Measurements from ENCODE around the gene GID8.

GID8 gene

DNA sequence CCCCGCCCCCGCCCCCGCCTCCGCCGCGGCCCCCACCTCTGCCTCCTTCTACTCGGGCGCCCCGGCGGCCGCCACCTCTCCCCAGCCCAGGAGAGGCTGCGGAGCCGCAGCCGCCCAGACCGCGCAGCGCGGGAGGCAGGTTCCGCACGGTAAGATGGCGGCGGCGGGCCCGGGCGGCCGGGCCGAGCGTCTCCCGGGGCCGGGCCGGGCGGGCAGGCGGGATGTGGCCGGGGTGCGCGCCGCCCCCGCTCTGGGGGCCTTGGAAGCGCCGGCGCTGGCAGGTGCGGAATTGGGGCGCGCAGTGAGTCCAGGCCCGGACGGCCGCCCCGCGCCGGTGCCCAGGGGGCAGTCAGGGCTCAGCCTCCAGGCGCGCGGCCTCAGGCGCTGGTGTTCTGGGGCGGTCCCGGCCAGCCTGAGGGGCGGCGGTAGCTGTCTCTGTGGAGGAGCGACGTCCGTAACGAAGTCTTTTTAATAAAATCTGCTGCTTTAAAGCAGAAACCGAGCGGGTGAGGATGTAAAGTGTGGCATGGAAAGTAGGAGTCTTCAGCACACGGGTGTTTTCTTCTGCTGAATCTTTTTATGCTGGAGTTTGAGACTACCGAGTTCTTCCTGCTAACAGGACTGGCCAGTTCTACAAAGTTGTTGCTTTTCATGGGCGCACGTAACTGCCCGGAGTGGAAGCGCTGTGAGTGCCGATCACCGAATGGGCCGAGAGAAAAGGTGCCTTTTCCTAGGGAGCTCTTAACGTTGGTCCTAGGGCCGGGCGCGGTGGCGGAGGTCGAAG is at the start of gene GID8:
GID8 (plus strand) TSS at position 43 of the 784 bp plus-strand sequence. CDS start 3,356 bp downstream, outside the sequence.
- Histone ChIP-seq H3K4me3 (ENCODE audit: low read length) (peak within 1 kb of the TSS; percentile 91), H3K27ac (ENCODE audit: low read length) (no peak within 1 kb of the TSS), H3K27me3 (ENCODE audit: control insufficient read depth, insufficient read depth, low read length) (no peaks in the 10 kb centered on the region), H3K4me1 (ENCODE audit: control insufficient read depth, insufficient read depth, low read length) (peaks cover 8% of the 10 kb centered on the region), H3K36me3 (ENCODE audit: control insufficient read depth, insufficient read depth, low read length) (peaks cover 19% of the 10 kb centered on the region), H3K9me3 (ENCODE audit: control insufficient read depth, insufficient read depth, low read length) (no peaks in the 10 kb centered on the region)
- WGBS (ENCODE audit: insufficient coverage, insufficient read length), result no CpG with 5 or more reads among the region's 79 CpGs
- no peak for DNase-seq (ENCODE audit: low read depth, low spot score)

DNA sequence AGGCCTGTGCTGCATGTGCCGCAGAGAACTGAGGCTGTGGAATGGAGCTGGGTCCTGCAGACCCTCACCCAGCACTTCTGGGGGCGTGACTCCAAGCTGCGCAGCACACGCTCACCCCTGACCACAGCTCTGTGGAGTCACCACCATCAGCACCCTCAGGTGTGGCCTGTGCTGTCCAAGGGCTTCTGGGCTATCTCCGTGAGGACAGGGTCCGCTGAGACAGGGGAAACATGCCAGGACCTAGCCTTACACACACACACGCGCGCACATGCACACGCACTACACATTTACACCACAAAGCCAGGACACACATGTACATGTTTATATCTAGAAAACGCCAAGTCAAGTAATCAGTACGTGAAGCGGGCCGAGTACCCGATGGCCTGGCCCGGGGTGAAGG is 49.5 kb upstream of the GID8 start:
- peaks cover 3% of the 10 kb centered on the region; the same call in 1 of the 2 replicates for H3K4me1 ChIP-seq (ENCODE audit: control insufficient read depth, insufficient read depth, low read length)
- H3K36me3 ChIP-seq (ENCODE audit: control insufficient read depth, insufficient read depth, low read length), result peaks cover 43% of the 10 kb centered on the region
- DNase-seq (ENCODE audit: low read depth, low spot score), result no peak
- WGBS (ENCODE audit: insufficient coverage, insufficient read length), result no CpG with 5 or more reads among the region's 16 CpGs
- no peaks in the 10 kb centered on the region for H3K27me3 ChIP-seq (ENCODE audit: control insufficient read depth, insufficient read depth, low read length)
- no peaks in the 10 kb centered on the region for H3K9me3 ChIP-seq (ENCODE audit: control insufficient read depth, insufficient read depth, low read length)
- no peak overlapping the region for H3K4me3 ChIP-seq (ENCODE audit: low read length)
- H3K27ac ChIP-seq (ENCODE audit: low read length), result no peak overlapping the region

DNA sequence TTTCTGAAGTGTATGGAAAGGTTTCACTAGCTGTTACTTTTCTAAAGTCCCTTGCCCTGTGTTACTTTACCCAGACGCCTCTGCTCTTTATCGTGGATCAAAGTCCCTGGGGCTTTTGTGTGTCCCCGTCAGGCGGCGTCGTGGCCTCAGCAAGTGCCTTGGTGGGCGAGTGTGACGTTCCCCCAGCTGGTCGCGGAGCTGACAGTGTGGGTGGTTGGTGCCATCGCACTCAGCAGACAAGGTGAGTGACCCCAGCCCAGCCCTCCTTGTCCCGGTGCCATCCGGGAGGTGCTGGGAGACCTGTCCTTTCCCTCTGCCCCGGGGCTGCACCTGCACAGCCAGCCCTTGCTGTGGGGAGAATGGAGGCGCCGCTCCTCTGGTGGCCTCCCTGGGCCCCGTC is 49.0 kb upstream of the GID8 start:
- WGBS (ENCODE audit: insufficient coverage, insufficient read length), result no CpG with 5 or more reads among the region's 17 CpGs
- no peak for DNase-seq (ENCODE audit: low read depth, low spot score)
- Histone ChIP-seq H3K9me3 (ENCODE audit: control insufficient read depth, insufficient read depth, low read length) (no peaks in the 10 kb centered on the region), H3K4me1 (ENCODE audit: control insufficient read depth, insufficient read depth, low read length) (peaks cover 3% of the 10 kb centered on the region; the same call in 1 of the 2 replicates), H3K36me3 (ENCODE audit: control insufficient read depth, insufficient read depth, low read length) (peaks cover 47% of the 10 kb centered on the region), H3K27ac (ENCODE audit: low read length) (no peak overlapping the region), H3K27me3 (ENCODE audit: control insufficient read depth, insufficient read depth, low read length) (no peaks in the 10 kb centered on the region), H3K4me3 (ENCODE audit: low read length) (no peak overlapping the region)

DNA sequence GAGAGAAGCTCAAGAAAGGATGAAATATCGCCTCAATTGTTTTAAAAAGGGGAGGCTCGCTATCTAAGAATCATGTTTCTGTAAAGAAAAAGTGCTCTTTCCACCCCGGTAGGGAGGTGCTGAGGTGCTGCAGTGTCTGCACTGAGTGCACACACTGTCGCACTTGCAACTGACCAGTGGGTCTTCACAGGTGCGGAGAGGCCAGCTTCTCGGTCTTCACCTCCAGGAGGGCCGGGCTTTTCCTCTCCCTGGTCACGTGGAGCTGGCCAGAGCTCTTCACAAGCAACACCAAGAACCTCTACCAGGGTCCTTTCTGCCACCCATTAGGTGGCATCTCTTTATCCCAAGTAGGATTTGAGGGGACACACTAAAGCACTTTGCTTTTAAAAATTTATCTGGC is 48.5 kb upstream of the GID8 start:
- H3K36me3 ChIP-seq (ENCODE audit: control insufficient read depth, insufficient read depth, low read length), result peaks cover 47% of the 10 kb centered on the region
- DNase-seq (ENCODE audit: low read depth, low spot score), result no peak
- WGBS (ENCODE audit: insufficient coverage, insufficient read length), result no CpG with 5 or more reads among the region's 8 CpGs

DNA sequence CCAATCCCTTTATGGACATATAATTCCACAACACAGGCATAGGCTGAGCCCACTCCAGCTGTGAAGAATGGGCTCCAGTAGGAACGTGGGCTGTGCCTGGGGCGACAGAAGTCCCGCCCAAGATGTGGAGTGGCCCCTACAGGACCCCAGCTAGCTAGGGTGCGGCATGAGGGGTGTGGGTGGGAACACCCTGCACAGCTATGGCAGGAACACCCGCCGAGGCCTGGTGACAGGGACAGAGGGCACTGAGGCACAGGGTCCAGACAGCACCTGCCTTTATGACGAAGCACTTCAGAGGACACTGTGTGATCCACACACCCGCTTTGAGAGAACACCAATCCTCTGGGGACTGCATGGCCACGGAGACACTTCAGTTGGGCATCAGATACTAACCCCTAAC is 48.1 kb upstream of the GID8 start:
- peaks cover 47% of the 10 kb centered on the region for H3K36me3 ChIP-seq (ENCODE audit: control insufficient read depth, insufficient read depth, low read length)
- WGBS (ENCODE audit: insufficient coverage, insufficient read length), result no CpG with 5 or more reads among the region's 9 CpGs
- no peaks in the 10 kb centered on the region for H3K27me3 ChIP-seq (ENCODE audit: control insufficient read depth, insufficient read depth, low read length)
- H3K4me1 ChIP-seq (ENCODE audit: control insufficient read depth, insufficient read depth, low read length), result peaks cover 3% of the 10 kb centered on the region; the same call in 1 of the 2 replicates
- DNase-seq (ENCODE audit: low read depth, low spot score), result no peak
- H3K9me3 ChIP-seq (ENCODE audit: control insufficient read depth, insufficient read depth, low read length), result no peaks in the 10 kb centered on the region
- no peak overlapping the region for H3K27ac ChIP-seq (ENCODE audit: low read length)
- no peak overlapping the region for H3K4me3 ChIP-seq (ENCODE audit: low read length)

More for the DNA sequence above, 48.5 kb upstream of the GID8 start:
- peaks cover 3% of the 10 kb centered on the region; the same call in 1 of the 2 replicates for H3K4me1 ChIP-seq (ENCODE audit: control insufficient read depth, insufficient read depth, low read length)
- no peak overlapping the region for H3K27ac ChIP-seq (ENCODE audit: low read length)
- H3K27me3 ChIP-seq (ENCODE audit: control insufficient read depth, insufficient read depth, low read length), result no peaks in the 10 kb centered on the region
- H3K9me3 ChIP-seq (ENCODE audit: control insufficient read depth, insufficient read depth, low read length), result no peaks in the 10 kb centered on the region
- H3K4me3 ChIP-seq (ENCODE audit: low read length), result no peak overlapping the region

DNA sequence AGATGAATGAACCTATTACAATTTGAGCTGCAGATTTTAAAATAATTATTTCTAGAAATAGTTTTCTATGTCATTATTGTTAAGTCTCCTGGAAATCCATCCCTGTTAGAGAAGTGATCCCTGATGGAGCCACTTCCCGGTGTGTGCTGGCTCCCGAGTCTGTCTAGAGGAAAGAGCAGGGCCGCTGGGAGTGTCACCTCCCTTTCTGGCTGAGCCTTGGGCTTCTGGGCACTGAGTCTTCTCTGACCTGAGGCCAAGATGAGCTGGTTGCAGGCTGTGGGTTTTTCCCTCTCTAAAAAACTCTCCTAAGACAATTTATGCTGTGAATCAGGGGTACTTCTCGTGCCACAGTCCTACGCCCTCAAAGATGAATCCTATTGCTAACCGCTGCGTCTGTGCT is 47.5 kb upstream of the GID8 start:
- H3K36me3 ChIP-seq (ENCODE audit: control insufficient read depth, insufficient read depth, low read length), result peaks cover 48% of the 10 kb centered on the region
- no peak for DNase-seq (ENCODE audit: low read depth, low spot score)
- H3K27me3 ChIP-seq (ENCODE audit: control insufficient read depth, insufficient read depth, low read length), result no peaks in the 10 kb centered on the region
- H3K27ac ChIP-seq (ENCODE audit: low read length), result no peak overlapping the region
- H3K9me3 ChIP-seq (ENCODE audit: control insufficient read depth, insufficient read depth, low read length), result no peaks in the 10 kb centered on the region
- H3K4me1 ChIP-seq (ENCODE audit: control insufficient read depth, insufficient read depth, low read length), result peaks cover 3% of the 10 kb centered on the region; the same call in 1 of the 2 replicates
- H3K4me3 ChIP-seq (ENCODE audit: low read length), result no peak overlapping the region
- WGBS (ENCODE audit: insufficient coverage, insufficient read length), result no CpG with 5 or more reads among the region's 7 CpGs

DNA sequence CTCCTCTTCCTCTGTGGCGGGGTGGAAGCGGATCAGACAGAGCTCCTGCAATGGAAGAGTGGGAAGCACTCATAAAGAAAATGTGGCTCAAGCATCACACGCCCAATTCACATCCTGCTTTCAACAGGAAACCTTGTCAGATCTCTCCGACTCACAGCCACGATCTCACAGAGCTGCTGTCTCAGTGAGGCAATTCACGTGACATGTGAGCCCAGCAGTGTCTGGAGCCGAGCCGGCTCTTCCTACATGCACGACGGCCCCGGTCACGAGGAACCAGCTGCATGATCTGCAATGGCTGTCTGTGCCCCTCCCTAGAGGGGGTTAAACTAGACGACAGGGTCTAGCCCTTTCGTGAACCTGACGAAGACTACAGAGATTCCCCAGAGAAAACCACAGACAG is 46.8 kb upstream of the GID8 start:
- no peak overlapping the region for H3K4me3 ChIP-seq (ENCODE audit: low read length)
- no peaks in the 10 kb centered on the region for H3K9me3 ChIP-seq (ENCODE audit: control insufficient read depth, insufficient read depth, low read length)
- no peak for DNase-seq (ENCODE audit: low read depth, low spot score)
- no CpG with 5 or more reads among the region's 15 CpGs for WGBS (ENCODE audit: insufficient coverage, insufficient read length)
- peaks cover 50% of the 10 kb centered on the region for H3K36me3 ChIP-seq (ENCODE audit: control insufficient read depth, insufficient read depth, low read length)
- H3K4me1 ChIP-seq (ENCODE audit: control insufficient read depth, insufficient read depth, low read length), result no peaks in the 10 kb centered on the region
- no peak overlapping the region for H3K27ac ChIP-seq (ENCODE audit: low read length)
- no peaks in the 10 kb centered on the region for H3K27me3 ChIP-seq (ENCODE audit: control insufficient read depth, insufficient read depth, low read length)

DNA sequence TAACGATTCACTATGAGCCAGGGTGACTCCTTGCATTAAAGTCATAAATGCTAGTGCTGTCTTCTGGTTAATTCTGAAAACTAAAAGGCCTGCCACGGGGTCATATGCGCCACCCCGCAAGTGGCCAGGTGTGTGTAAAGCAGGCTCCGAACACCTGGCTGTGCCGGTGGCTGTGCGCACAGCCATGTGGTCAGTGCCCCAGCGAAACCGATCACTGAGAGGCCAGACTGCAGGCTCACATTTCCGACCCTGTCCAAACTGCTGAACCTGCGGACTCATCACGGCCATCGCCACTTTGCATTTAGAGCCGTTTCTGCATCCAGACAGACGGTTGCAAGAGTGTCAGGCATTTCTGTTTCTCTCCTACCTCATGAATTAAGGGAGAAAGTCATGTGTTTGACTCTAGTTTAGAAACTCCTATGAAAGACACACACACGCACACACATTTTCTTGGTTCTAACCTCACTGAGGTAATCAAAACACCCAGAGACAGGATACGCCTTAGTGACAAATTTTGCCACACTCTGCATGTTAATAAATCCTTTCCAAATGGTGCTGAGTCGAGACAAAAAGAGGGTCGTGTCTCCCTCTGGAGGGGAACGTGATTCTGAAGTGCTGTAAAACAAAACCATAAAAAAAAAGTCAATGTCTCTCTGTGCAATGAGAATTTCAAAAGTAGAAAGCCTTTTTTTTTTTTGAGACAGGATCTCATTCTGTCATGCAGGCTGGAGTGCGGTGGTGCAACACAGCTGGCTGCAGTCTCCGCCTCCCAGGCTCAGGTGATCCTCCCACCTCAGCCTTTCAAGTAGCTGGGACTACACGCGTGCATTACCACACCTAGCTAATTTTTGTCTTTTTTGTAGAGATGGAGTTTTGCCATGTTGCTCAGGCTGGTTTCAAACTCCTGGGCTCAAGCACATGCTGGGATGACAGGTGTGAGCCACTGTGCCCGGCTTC is 45.3 kb upstream of the GID8 start:
- Histone ChIP-seq H3K4me3 (ENCODE audit: low read length) (no peak overlapping the region), H3K9me3 (ENCODE audit: control insufficient read depth, insufficient read depth, low read length) (no peaks in the 10 kb centered on the region), H3K4me1 (ENCODE audit: control insufficient read depth, insufficient read depth, low read length) (no peaks in the 10 kb centered on the region), H3K27ac (ENCODE audit: low read length) (no peak overlapping the region), H3K36me3 (ENCODE audit: control insufficient read depth, insufficient read depth, low read length) (peaks cover 54% of the 10 kb centered on the region), H3K27me3 (ENCODE audit: control insufficient read depth, insufficient read depth, low read length) (no peaks in the 10 kb centered on the region)
- no CpG with 5 or more reads among the region's 25 CpGs for WGBS (ENCODE audit: insufficient coverage, insufficient read length)
- DNase-seq (ENCODE audit: low read depth, low spot score), result no peak

DNA sequence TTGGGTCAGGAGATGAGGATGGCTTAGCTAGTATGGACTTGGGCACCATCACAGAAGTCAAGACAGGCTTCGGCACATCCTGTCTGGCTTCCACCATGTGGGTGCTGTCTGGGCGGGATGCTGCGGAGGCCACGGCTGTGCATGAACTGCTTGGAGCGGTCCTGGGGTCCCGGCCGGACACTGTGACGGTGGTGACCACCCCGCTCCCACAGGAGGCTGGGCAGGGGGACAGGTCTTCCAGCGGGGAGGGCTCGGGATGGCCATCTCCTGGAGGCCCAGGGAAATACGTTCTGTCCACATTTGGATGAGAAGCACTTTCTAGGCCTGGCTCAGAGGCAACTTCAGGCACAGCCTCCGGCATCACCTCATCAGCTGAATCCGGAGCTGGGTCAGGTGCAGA is 44.2 kb upstream of the GID8 start:
- no CpG with 5 or more reads among the region's 14 CpGs for WGBS (ENCODE audit: insufficient coverage, insufficient read length)
- H3K36me3 ChIP-seq (ENCODE audit: control insufficient read depth, insufficient read depth, low read length), result peaks cover 44% of the 10 kb centered on the region

DNA sequence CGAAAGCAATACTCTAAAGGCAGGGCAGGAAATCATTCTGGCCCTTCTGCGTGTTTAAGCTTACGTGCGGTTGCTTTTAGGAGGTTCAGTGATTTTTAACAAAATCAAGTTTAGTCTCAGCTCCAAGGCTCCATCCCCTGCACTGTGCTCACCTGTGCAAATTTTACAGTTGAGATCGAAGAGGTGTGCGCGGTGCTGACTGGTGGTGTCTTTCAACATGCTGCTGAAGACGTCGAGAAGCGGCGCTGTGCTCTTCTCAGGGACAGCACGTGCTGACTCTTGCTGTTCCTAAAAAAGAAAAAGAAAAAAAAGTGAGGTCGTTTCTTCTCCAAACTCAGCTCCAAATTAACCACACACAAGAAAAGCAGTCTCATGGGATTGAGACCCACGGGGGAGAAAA is 43.7 kb upstream of the GID8 start:
- H3K36me3 ChIP-seq (ENCODE audit: control insufficient read depth, insufficient read depth, low read length), result peaks cover 39% of the 10 kb centered on the region

More for the DNA sequence above, 44.2 kb upstream of the GID8 start:
- Histone ChIP-seq H3K4me1 (ENCODE audit: control insufficient read depth, insufficient read depth, low read length) (no peaks in the 10 kb centered on the region), H3K27ac (ENCODE audit: low read length) (no peak overlapping the region), H3K27me3 (ENCODE audit: control insufficient read depth, insufficient read depth, low read length) (no peaks in the 10 kb centered on the region), H3K4me3 (ENCODE audit: low read length) (no peak overlapping the region), H3K9me3 (ENCODE audit: control insufficient read depth, insufficient read depth, low read length) (no peaks in the 10 kb centered on the region)
- DNase-seq (ENCODE audit: low read depth, low spot score), result no peak

More for the DNA sequence above, 43.7 kb upstream of the GID8 start:
- Histone ChIP-seq H3K4me3 (ENCODE audit: low read length) (no peak overlapping the region), H3K27me3 (ENCODE audit: control insufficient read depth, insufficient read depth, low read length) (no peaks in the 10 kb centered on the region), H3K9me3 (ENCODE audit: control insufficient read depth, insufficient read depth, low read length) (no peaks in the 10 kb centered on the region), H3K4me1 (ENCODE audit: control insufficient read depth, insufficient read depth, low read length) (no peaks in the 10 kb centered on the region; the same call in 1 of the 2 replicates), H3K27ac (ENCODE audit: low read length) (no peak overlapping the region)
- no CpG with 5 or more reads among the region's 14 CpGs for WGBS (ENCODE audit: insufficient coverage, insufficient read length)
- no peak for DNase-seq (ENCODE audit: low read depth, low spot score)

Data from iPS DF 6.9 (cell line).